IMR-90 (cell line): ENCODE data around the gene TP63. TPM values are rescaled to one million over a fixed set of nuclear protein-coding genes. Genes with fewer than 3 reads are reported as not detected.

Source experiments
- ATAC-seq: fragments of 200-7000 bp; cut with Tn5 transposase; 2 replicates; pipeline ENCODE4 v1.9.1; 2020; ENCODE audit warnings: low read depth, mild to moderate bottlenecking, moderate library complexity
- BruUV-seq: library from RNA; stranded (reverse); fragments of 400-500 nt; replicated peaks from 2 replicates; lab custom pipeline; 2021; lab: Mats Ljungman, UMichigan
- CTCF ChIA-PET: fragments of 300-600 bp; formaldehyde crosslinking; extraction: SDS; loops from one replicate; lab custom pipeline; 2021; ENCODE audit warnings: antibody characterized with exemption; lab: Yijun Ruan, JAX
- POLR2A ChIA-PET: fragments of 300-600 bp; sonication (Branson Sonifier 250); formaldehyde crosslinking; loops from one replicate; lab custom pipeline; 2022; ENCODE audit warnings: antibody characterized with exemption; ENCODE audit not compliant: unreplicated experiment; lab: Charles Lee
- DNase-seq: peaks from one replicate; pipeline ENCODE4 v3.0.0; 2013
- H2AFZ ChIP-seq: replicated peaks from 2 replicates; pipeline ENCODE3; 2013; ENCODE audit warnings: low read length, mild to moderate bottlenecking; ENCODE audit not compliant: poor library complexity
- H2AK5ac ChIP-seq: 2 replicates; pipeline ENCODE4 v1.6.1; 2013; ENCODE audit warnings: low read depth, low read length, inconsistent platforms
- H2AK9ac ChIP-seq: replicated peaks from 2 replicates; pipeline ENCODE3; 2013; ENCODE audit warnings: mild to moderate bottlenecking, low read depth, low read length, moderate library complexity; ENCODE audit not compliant: poor library complexity
- H2BK120ac ChIP-seq: 2 replicates; pipeline ENCODE4 v1.6.1; 2013; ENCODE audit warnings: low read depth, low read length, inconsistent platforms
- H2BK15ac ChIP-seq: 3 replicates; pipeline ENCODE4 v1.6.1; 2013; ENCODE audit warnings: low read depth, low read length, inconsistent platforms
- H2BK20ac ChIP-seq: 2 replicates; pipeline ENCODE4 v1.6.1; 2013; ENCODE audit warnings: low read depth, mild to moderate bottlenecking, inconsistent platforms, low read length, moderate library complexity
- H2BK5ac ChIP-seq: 2 replicates; pipeline ENCODE4 v1.6.1; 2013; ENCODE audit warnings: mild to moderate bottlenecking, low read depth, low read length, inconsistent platforms; ENCODE audit not compliant: poor library complexity, severe bottlenecking
- H3K14ac ChIP-seq: replicated peaks from 2 replicates; pipeline ENCODE4 v1.6.1; 2013; ENCODE audit warnings: low read depth, low read length, inconsistent platforms
- H3K18ac ChIP-seq: 2 replicates; pipeline ENCODE4 v1.6.1; 2013; ENCODE audit warnings: low read depth, low read length, control low read depth
- H3K23ac ChIP-seq: 2 replicates; pipeline ENCODE4 v1.6.1; 2013; ENCODE audit warnings: low read depth, low read length, inconsistent platforms
- H3K27ac ChIP-seq: 2 replicates; pipeline ENCODE4 v1.5.1; 2013; ENCODE audit warnings: mild to moderate bottlenecking, control low read depth, low read length; ENCODE audit not compliant: insufficient read depth
- H3K27me3 ChIP-seq: 2 replicates; pipeline ENCODE4 v1.6.1; 2013; ENCODE audit warnings: low read length; ENCODE audit not compliant: control insufficient read depth, insufficient read depth
- H3K36me3 ChIP-seq: 2 replicates; pipeline ENCODE4 v1.6.1; 2013; ENCODE audit warnings: low read length, mixed read lengths; ENCODE audit not compliant: control insufficient read depth, insufficient read depth
- H3K4ac ChIP-seq: 2 replicates; pipeline ENCODE4 v1.6.1; 2013; ENCODE audit warnings: low read depth, low read length, inconsistent platforms
- H3K4me1 ChIP-seq: 2 replicates; pipeline ENCODE4 v1.6.1; 2013; ENCODE audit warnings: low read length, mixed read lengths; ENCODE audit not compliant: control insufficient read depth, insufficient read depth
- H3K4me2 ChIP-seq: 2 replicates; pipeline ENCODE4 v1.6.1; 2013; ENCODE audit warnings: low read depth, mild to moderate bottlenecking, control low read depth, low read length, moderate library complexity
- H3K4me3 ChIP-seq: 2 replicates; pipeline ENCODE4 v1.5.1; 2013; ENCODE audit warnings: low read depth, mild to moderate bottlenecking, control low read depth, low read length, moderate library complexity; ENCODE audit not compliant: insufficient read depth
- H3K56ac ChIP-seq: 2 replicates; pipeline ENCODE4 v1.6.1; 2013; ENCODE audit warnings: low read length, inconsistent platforms; ENCODE audit not compliant: insufficient read depth; ENCODE audit errors: extremely low read depth
- H3K79me1 ChIP-seq, 2 experiments: 2 replicates each; pipeline ENCODE4 v1.6.1; 2013; ENCODE audit warnings: low read length in 2 of 2, inconsistent platforms in 1 of 2, low read depth in 1 of 2
- H3K9ac ChIP-seq: 2 replicates; pipeline ENCODE4 v1.6.1; 2013; ENCODE audit warnings: low read depth, low read length, control low read depth
- H3K9me1 ChIP-seq: 2 replicates; pipeline ENCODE4 v1.6.1; 2013; ENCODE audit warnings: low read length, inconsistent platforms; ENCODE audit not compliant: insufficient read depth
- H3K9me3 ChIP-seq: 2 replicates; pipeline ENCODE4 v1.6.1; 2013; ENCODE audit warnings: low read length; ENCODE audit not compliant: control insufficient read depth, insufficient read depth
- H4K20me1 ChIP-seq: 2 replicates; pipeline ENCODE4 v1.6.1; 2013; ENCODE audit warnings: low read length, inconsistent platforms; ENCODE audit not compliant: insufficient read depth
- H4K5ac ChIP-seq: 2 replicates; pipeline ENCODE4 v1.6.1; 2013; ENCODE audit warnings: mild to moderate bottlenecking, low read depth, low read length, control low read depth
- H4K8ac ChIP-seq, 2 experiments: 2 replicates each; pipeline ENCODE4 v1.6.1; 2013; ENCODE audit warnings: low read depth in 2 of 2, low read length in 2 of 2, control low read depth in 1 of 2, inconsistent platforms in 1 of 2
- H4K91ac ChIP-seq: 2 replicates; pipeline ENCODE4 v1.6.1; 2013; ENCODE audit warnings: low read depth, low read length, inconsistent platforms; ENCODE audit not compliant: insufficient read depth
- MXI1 ChIP-seq: IDR thresholded peaks from 2 replicates; pipeline ENCODE4 v1.6.1; 2012; ENCODE audit warnings: low read depth, mild to moderate bottlenecking, low read length, moderate library complexity, borderline replicate concordance
- NFE2L2 ChIP-seq: fragments of 150-350 bp; IDR thresholded peaks from 2 replicates; pipeline ENCODE4 v1.6.1; 2016; ENCODE audit warnings: low read depth, mild to moderate bottlenecking, low read length
- POLR2A ChIP-seq: IDR thresholded peaks from 2 replicates; pipeline ENCODE4 v1.6.1; 2012; ENCODE audit warnings: mild to moderate bottlenecking, low read depth, low read length
- RAD21 ChIP-seq: IDR thresholded peaks from 2 replicates; pipeline ENCODE4 v1.6.1; 2012; ENCODE audit warnings: low read length, improper control_type of control experiment
- WGBS, 2 experiments: methylation state at CpG; one replicate each; pipeline versions ENCODE4 v1.1.5 to v1.1.7; 2013; ENCODE audit warnings: missing lambda C conversion rate in 2 of 2; ENCODE audit not compliant: insufficient read length in 1 of 2; ENCODE audit errors: extremely low coverage in 2 of 2; 5-methylcytosine and 5-hydroxymethylcytosine counted together
- dilution Hi-C: fragments of 300-500 bp; cut with HindIII; formaldehyde crosslinking; loops from one replicate; pipeline ENCODE4 v1.14.3; 2018; ENCODE audit warnings: low sequenced_read_pairs; ENCODE audit not compliant: unreplicated experiment
- in situ Hi-C: fragments of 300-500 bp; cut with MboI; formaldehyde crosslinking; loops from 3 replicates; pipeline ENCODE4 v1.14.3; 2019; ENCODE audit warnings: low sequenced_read_pairs, inconsistent platforms, mixed read lengths
- intact Hi-C: fragments of 100-400 bp; cut with micrococcal nuclease; formaldehyde crosslinking; loops from 2 replicates; pipeline ENCODE4 v1.10.0; 2022
- polyA plus RNA-seq, 3 experiments: library from polyadenylated mRNA; depleted of rRNA; stranded (reverse); fragments of >200 nt; gene quantifications; 2 replicates each; pipeline ENCODE4 v1.2.3, GENCODE V29; 2012; ENCODE audit warnings: low replicate concordance in 1 of 3
- total RNA-seq: library from RNA; depleted of rRNA; stranded (reverse); fragments of >200 nt; gene quantifications from 2 replicates; pipeline ENCODE4 v1.2.3, GENCODE V29; 2012

The TP63 gene
- total and polyA plus RNA-seq, 2 of the 4 experiments (the other 2 are of a cell fraction): not detected

DNA sequence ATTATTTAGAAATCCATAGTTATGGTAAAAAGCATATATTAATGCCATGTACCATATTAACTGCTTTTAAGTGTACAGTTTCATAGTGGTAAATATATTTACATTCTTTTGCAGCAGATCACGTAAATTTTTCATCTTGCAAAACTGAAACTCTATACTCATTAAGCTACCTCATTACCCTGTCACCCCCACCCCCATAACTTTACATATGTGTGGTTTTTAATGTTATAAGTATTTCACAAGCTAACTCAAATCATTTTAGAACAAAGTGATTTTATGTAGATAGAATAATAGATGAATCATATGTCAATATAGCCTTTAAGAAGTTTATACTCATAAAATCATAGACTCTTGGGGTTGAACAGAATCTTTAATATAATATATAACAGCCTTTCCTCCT lies 7.1 kb upstream of the TP63 start:
- no peak for ATAC-seq
- no peak for TF ChIP-seq NFE2L2
- TF ChIP-seq MXI1: no peak
- no peak for TF ChIP-seq POLR2A
- TF ChIP-seq RAD21: no peak
- in situ Hi-C loops: no loop called here

More for the DNA sequence above, 7.1 kb upstream of the TP63 start:
- no peak overlapping the region for H3K9ac ChIP-seq
- H2AK5ac ChIP-seq: no peak overlapping the region
- no peaks in the 10 kb centered on the region for H3K9me3 ChIP-seq
- H3K4ac ChIP-seq: no peak overlapping the region
- no CpG with 5 or more reads among the region's 1 CpG for WGBS, 2 experiments
- no peak overlapping the region for H2AFZ ChIP-seq
- H4K8ac ChIP-seq: no peak overlapping the region
- no TSS peak for BruUV-seq
- no peak overlapping the region for H3K4me2 ChIP-seq
- H4K91ac ChIP-seq: no peak overlapping the region
- no peak overlapping the region for H2BK5ac ChIP-seq
- no peak overlapping the region for H3K18ac ChIP-seq
- H3K4me3 ChIP-seq: no peak overlapping the region
- DNase-seq: no peak
- no peak overlapping the region for H3K23ac ChIP-seq
- no peaks in the 10 kb centered on the region for H3K4me1 ChIP-seq
- no peaks in the 10 kb centered on the region for H4K20me1 ChIP-seq
- H2AK9ac ChIP-seq: no peak overlapping the region
- no peak overlapping the region for H3K27ac ChIP-seq
- ChIA-PET CTCF (no interaction called here), POLR2A (no interaction called here)
- no peaks in the 10 kb centered on the region for H3K79me1 ChIP-seq
- H2BK120ac ChIP-seq: no peak overlapping the region
- no peak overlapping the region for H2BK20ac ChIP-seq
- no peaks in the 10 kb centered on the region for H3K36me3 ChIP-seq
- no peaks in the 10 kb centered on the region for H3K27me3 ChIP-seq
- dilution Hi-C loops (no loop called here), intact Hi-C loops (no loop called here)
- no peak overlapping the region for H3K56ac ChIP-seq
- H3K14ac ChIP-seq: no peak overlapping the region
- H4K5ac ChIP-seq: no peak overlapping the region
- no peak overlapping the region for H2BK15ac ChIP-seq
- H3K9me1 ChIP-seq: no peaks in the 10 kb centered on the region
